ENCODE results near the gene TMEM267.
"Not testable (repeated sequence)": the region's sequence is repeated elsewhere in the genome, so short reads cannot be mapped to it uniquely, and the experiment has no call there.

Gene TMEM267

DNA sequence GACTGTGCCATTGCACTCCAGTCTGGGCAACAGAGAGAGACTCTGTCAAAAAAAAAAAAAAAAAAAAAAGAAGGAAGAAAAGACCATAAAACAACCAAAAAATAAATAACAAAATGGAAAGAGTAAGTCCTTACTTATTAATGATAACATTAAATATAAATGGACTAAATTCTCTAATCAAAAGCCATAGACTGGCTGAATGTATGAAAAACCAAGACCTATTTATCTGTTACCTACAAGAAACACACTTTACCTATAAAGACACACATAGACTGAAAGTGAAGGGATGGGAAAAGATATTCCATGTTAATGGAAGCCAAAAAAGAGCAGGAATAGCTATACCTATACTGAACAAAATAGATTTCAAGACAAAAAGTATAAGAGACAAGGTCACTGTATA lies 16.6 kb downstream of the TMEM267 start:
- intact Hi-C loops (cut with DNase I), result no loop called here
- DNase-seq, result no peak

DNA sequence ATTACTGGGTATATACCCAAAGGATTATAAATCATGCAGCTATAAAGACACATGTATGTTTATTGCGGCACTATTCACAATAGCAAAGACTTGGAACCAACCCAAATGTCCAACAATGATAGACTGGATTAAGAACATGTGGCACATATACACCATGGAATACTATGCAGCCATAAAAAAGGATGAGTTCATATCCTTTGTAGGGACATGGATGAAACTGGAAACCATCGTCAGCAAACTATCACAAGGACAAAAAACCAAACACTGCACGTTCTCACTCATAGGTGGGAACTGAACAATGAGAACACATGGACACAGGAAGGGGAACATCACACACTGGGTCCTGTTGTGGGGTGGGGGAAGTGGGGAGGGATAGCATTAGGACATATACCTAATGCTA lies 18.2 kb downstream of the TMEM267 start:
- DNase-seq; intact Hi-C loops (cut with DNase I): not testable (repeated sequence)

DNA sequence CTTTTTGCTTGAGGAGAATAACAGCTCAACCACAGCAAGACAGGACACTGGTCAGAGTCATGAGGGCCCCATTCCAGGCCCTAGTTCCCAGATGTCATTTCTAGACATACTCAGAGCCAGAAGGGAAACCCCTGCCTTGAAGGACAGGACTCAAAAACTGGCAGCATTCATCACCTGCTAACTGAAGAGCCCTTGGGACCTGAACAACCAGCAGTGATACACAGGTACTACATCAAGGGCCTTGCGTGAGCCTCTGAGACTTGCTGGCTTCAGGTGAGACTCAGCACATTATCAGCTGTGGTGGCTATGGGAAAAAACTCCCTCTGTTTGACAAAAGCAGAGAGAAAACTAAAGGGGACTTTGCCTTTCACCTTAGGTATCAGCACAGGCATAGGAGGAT lies 22.6 kb downstream of the TMEM267 start:
- DNase-seq, result no peak
- intact Hi-C loops (cut with DNase I), result no loop called here

DNA sequence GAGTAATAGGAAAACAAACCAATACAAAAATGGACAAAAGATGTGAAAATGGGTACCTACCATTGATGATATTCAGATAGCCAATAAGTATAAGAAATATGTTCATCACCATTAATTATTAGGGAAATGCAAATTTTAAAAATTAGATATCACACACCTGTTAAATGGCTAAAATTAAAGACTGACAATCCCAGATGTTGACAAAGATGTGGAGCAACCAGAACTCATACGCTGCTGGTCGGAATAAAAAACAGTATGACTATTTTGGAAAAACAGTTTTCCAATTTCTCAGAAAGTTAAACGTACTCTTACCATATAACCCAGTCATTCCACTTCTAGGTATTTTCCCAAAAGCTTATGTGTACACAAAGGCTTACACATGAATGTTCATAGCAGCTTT lies 27.1 kb downstream of the TMEM267 start:
- intact Hi-C loops (cut with DNase I), result no loop called here
- DNase-seq, result no peak

DNA sequence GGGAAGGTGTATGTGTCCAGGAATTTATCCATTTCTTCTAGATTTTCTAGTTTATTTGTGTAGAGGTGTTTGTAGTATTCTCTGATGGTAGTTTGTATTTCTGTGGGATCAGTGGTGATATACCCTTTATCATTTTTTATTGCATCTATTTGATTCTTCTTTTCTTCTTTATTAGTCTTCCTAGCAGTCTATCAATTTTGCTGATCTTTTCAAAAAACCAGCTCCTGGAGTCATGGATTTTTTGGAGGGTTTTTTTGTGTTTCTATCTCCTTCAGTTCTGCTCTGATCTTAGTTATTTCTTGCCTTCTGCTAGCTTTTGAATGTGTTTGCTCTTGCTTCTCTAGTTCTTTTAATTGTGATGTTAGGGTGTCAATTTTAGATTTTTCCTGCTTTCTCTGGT lies 42.1 kb downstream of the TMEM267 start:
- DNase-seq; intact Hi-C loops (cut with DNase I): not testable (repeated sequence)

DNA sequence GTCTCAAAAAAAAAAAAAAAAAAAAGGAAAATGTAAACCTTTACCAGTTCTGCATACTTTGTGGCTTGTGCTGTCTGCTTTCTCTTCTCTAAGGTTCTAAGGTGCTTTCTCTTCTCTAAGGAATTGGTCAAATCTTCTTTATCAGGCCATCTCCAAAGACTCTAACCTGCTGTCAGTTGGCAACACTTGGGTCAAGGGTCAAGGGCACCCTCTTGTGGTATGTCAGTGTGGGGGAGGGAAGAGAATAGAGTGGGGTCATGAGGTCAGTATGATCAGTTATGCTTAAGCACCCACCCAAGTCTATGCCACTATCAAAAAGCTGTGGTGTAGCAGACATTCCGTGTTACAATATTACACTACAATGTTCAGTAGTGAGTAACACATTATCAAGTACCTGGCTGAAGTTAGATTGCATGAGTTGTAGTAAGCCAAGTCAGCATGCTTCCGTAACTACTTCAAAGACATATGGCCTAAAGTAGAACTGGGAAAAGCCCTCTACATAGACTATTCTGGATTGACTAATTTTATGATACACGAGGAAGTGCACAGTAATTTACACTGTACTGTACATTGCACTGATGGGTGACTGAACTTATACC lies 46.5 kb downstream of the TMEM267 start:
- intact Hi-C loops (cut with DNase I), result no loop called here
- no peak for DNase-seq

DNA sequence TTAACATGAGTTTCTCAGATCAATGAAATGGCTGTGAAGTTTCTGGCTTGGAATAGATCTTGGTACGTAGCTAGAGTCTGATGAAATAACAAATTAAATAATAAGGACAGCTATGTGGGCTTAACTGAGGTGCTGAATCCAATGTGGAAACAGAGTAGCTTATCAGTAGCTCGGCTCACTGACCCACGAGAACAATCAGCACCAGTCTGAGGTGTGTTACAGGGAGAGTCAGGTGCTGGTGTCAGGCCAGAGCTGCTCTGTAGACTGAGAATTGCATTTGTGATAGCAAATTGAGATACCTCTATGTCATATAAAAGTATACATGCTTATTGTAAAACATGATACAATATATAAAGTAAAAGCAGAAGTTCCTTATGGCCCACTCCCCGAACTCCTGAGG lies 50.3 kb downstream of the TMEM267 start:
- intact Hi-C loops (cut with DNase I), result no loop called here
- DNase-seq, result no peak

DNA sequence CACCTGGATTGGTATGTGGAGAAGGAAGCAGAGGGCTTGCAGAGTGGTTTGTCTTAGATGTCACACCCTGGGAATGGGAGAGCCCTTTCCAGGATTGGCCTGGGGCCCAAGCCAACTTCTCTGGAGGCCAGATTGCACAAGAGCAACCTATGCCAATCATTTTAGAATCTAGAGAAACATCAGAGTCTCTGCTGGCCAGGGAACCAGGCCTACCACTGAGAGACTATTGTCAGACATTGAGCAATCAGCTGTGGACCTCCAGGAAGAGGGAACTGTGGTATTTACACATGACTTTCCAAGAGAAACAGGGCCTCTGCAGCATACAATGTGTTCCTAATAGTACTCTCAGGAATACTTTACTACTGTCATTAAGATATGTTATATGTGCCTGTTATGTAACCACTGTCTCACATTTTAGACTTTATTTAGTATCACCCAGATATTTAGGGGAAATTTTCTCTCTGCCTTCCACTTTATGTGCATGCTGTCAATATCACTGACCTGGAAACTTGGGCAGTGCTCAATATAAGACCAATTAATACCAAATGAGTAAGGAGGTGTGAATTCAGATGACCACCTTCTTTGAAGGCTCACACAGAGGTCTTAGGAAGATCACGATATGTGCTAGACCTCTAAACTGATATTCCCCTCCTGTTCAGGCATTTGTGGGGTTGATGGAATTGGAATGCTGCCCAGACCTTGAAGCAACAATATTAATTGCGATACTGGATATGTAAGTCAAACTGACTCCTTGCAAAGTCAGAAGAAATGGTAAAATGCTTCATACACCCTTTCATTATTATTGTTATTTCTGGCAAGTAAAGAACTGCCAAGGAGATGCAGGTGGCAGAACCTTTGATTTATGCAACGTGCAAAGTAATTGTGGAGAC lies 50.9 kb downstream of the TMEM267 start:
- intact Hi-C loops (cut with DNase I), result no loop called here
- DNase-seq, result peak in 15 of 42 donors; percentile 6 to 66 (median 24)

DNA sequence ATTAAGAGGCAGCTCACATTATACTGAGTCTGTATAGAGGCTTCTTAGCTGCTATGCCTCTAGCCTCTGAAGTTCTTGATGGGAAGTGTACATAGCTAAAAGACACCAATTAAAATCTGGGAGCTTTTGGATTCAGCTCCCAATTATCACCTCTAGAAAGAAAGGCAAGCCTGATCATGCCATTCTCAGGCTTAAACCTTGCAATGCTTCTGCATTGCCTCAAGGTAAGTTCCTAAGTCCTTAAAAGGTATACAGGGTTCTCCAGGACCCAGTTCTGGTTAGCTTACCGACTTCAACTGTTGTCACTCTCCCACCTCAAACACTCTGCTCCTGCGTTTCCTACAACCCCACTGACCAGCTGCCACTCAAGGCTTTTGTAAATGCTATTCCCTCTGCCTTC lies 54.0 kb downstream of the TMEM267 start:
- no peak for DNase-seq
- intact Hi-C loops (cut with DNase I), result no loop called here

DNA sequence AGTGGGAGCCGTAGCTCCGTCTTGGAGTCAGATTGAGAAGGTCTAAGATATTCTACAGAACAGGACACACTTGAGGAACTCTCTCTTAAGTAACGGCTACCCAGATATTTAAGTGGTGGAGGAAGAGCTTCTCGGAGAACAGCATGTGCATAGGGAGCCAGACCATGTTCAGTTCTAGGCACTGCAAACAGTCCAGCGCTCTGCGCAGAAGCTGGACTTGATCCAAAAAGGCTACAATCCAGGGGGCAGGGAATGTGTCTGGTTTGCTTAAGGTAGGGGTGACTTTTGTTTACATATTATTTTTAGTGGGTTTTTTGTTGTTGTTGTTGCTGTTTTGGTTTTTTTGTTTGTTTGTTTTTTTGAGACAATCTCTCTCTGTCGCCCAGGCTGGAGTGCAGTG lies 54.6 kb downstream of the TMEM267 start:
- no peak for DNase-seq
- intact Hi-C loops (cut with DNase I), result no loop called here

DNA sequence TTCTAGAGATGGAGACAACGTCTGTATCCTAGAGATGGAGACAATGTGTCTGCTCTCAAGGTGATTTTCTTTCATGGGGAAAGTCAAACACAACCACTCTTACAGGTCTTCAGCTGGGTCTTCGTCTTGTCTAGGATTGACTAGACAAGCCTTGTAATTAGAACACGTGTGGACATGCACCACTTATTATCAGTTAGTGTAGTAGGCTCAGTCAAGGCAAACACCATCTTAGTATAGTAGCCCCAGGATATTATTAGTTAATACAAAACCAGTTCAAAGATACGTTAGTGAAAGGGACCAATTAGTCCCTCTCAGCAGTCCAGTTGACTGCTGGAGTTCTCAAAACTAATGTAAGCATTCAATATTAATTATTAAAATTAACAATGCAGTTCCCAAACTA lies 56.4 kb downstream of the TMEM267 start:
- intact Hi-C loops (cut with DNase I), result no loop called here
- DNase-seq, result no peak

DNA sequence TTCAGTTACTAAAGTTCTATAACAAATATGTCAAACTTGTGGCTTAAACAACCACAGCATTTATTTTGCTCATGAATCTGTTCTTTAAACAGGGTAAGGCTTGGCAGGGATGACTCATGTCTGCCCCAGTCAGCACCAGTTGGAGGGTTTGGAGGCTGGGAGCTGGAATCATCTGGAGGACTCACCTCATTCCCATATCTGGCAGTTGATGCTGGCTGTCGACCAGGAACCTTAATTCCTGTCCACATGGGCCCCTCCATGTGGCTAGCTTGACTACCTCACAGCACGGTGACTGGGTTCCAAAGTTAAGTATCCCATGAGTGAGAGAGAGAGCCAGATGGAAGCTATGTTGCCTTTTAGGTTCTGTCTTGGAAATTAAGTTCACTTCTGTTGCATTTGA lies 57.7 kb downstream of the TMEM267 start:
- intact Hi-C loops (cut with DNase I), result no loop called here
- DNase-seq, result no peak

DNA sequence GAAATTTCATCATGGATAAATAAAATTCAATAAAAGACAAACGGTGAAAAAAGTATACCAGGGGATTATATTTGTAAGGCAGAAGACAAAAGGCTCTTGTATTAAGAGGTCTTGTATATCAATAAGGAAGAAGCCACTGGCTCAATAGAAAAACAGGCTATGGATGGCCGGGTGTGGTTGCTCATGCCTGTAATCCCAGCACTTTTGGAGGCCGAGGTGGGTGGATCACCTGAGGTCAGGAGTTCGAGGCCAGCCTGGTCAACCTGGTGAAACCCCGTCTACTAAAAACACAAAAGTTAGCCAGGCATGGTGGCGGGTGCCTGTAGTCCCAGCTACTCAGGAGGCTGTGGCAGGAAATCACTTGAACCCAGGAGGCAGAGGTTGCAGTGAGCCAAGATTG lies 60.6 kb downstream of the TMEM267 start:
- DNase-seq; intact Hi-C loops (cut with DNase I): not testable (repeated sequence)

DNA sequence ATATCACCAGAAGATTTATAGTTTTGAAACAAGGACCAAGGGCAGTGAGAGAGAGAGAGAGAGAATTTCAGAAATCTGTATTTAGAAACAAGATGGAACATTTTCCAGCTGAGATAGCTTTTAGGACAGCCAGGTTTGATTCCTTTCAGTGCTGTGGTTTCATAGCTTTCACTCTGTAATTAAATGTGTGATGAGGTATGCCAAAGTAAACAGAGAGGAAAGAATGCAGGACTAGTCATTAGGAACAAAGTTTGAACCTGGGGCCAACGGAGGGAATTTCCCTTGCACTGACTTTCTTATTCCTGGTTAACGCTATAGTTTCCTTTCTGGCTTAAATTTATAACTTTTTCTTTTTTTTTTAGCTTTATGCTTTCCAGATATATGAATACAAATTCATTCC lies 61.5 kb downstream of the TMEM267 start:
- no peak for DNase-seq
- intact Hi-C loops (cut with DNase I), result no loop called here

DNA sequence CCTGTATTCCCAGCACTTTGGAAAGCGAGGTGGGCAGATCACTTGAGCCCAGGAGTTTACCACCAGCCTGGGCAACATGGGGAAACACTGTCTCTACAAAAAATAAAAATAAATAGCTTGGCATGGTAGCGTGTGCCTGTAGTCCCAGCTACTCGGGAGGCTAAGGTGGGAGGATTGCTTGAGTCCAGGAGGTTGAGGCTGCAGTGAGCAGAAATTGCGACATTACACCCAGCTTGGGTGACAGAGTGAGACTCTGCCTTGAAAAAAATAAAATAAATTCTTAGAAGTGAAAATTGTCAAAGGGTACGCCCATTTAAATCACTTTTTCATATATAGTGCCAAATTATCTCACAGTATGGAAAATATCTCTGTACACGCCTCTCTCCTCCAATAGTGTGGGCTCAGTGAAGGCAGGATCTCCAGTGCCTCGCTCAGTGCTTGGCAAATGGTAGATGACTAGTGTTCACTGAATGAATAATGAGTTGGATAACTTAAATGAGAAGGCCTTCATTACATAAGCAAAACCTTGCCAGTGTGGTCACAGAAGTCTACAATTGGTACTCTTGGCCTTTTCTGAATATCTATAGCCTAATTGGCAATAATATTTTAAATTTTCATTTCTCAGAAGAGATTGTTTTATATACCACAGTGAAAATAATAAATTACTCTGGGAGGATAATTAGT lies 62.1 kb downstream of the TMEM267 start:
- DNase-seq, result no peak
- intact Hi-C loops (cut with DNase I), result no loop called here

DNA sequence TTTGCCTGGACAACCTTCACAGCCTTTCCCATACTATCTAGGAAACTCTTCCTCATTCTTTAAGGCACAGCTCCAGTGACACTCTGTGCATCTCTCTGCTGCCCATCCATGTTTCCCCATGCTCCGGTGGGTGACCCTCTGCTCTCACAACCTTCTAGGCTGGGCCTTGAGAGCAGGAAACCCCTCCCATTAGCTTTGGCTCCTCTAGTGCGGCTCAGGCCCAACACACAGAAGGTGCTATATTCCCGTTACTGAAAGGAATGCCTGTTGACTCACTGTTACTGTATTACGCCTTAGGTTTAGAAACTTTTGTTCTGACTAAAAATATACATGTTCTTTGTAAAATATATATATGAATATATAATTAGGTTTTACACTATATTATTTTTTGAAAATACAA lies 63.4 kb downstream of the TMEM267 start:
- intact Hi-C loops (cut with DNase I), result no loop called here
- no peak for DNase-seq

DNA sequence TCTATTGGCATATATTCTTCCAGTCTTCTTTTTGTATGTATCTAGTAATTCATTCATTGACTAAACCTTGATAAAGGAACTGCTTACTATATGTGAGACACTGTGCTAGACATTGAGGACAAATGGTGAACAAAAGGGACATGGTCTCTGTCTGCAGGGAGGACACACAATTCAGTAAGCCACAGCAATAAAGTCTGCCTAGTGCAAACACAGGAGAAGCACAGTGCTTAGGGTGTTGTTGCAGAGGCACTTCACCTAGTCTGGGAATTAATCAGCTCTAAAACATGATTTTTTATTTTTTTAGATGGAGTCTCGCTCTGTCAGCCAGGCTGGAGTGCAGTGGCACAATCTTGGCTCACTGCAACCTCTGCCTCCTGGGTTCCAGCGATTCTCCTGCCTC lies 65.1 kb downstream of the TMEM267 start:
- intact Hi-C loops (cut with DNase I), result no loop called here
- no peak for DNase-seq

DNA sequence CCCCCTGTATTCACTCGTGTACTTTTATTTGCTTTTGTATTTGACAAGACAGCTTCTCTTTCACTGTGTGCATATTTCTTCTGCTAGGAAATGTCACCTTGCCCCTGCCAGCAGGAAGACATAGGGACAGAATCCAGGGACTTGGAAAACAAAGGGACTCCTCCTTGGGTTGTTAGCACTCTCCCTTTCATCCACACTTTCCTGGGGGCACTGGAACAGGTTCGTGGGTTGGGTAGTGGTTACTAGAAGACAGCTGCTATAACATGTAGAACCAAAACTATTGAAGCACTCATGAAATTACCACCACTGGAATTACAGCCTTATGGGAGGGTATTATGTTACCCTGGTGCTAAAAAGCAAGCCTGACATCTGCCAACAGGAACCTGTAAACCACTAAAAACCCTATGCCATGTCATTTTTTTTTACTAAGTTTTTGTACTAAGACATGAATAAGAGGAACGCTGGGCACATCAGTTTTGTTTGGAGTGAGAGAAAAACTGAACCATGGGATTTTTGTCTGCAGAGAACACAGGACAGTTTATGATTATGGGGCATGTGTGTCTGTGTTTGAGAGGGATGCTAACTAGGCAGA lies 66.8 kb downstream of the TMEM267 start:
- DNase-seq, result no peak

DNA sequence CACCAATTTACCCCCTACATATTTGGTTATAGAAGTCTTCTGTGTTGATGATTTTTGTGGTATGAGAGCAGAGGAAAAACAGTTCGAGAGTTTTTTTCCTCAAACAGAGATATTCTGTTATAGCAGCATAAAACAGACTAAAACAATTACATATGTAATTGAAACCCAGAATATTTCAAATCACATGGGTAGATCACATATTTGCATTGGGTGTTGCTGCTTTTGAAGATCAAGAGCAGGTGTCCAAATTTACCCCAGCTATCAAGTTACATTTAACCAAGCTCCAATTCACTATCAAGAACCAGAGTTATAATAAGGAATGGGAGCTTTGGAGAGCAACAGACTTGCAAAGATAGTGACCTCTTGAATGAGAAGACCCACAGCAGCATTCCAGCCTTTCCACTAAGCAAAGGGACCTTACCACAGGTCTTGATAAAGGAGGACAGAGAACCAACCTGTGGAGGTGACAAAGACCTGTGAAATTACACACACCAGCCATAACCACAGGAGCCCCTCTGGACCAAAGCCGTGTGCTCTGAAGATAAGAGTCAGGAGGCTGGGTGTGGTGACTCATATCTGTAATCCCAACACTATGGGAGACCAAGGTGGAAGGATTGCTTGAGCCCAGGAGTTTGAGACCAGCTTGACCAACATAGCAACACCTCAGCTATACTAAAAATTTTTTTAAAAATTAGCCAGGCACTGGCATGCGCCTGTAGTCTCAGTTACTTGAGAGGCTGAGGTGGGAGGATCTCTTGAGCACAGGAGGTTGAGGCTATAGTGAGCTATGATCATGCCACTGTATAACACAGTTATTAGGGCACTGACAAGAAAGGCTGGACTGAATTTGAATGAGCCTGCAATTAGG lies 67.5 kb downstream of the TMEM267 start:
- DNase-seq, result no peak
- intact Hi-C loops (cut with DNase I), result no loop called here

More for the DNA sequence above, 66.8 kb downstream of the TMEM267 start:
- intact Hi-C loops (cut with DNase I), result no loop called here

All from head of caudate nucleus (tissue), 42 donors.